HG03354 (cell line): ENCODE measurements around the gene ZNF396.
A peak's percentile ranks its signal among the peaks of the same experiment; 100 is the strongest.

ENCODE experiments used
- ATAC-seq: cut with Tn5 transposase; IDR thresholded peaks from one replicate; pipeline ENCODE4 v1.9.1; 2021; ENCODE audit warnings: mild to moderate bottlenecking; ENCODE audit not compliant: unreplicated experiment, poor library complexity, severe bottlenecking

ZNF396 gene

GRCh38 chr18:35387152-35387571 lies 10.0 kb upstream of the ZNF396 start:
- ATAC-seq = peak; percentile 40

DNA sequence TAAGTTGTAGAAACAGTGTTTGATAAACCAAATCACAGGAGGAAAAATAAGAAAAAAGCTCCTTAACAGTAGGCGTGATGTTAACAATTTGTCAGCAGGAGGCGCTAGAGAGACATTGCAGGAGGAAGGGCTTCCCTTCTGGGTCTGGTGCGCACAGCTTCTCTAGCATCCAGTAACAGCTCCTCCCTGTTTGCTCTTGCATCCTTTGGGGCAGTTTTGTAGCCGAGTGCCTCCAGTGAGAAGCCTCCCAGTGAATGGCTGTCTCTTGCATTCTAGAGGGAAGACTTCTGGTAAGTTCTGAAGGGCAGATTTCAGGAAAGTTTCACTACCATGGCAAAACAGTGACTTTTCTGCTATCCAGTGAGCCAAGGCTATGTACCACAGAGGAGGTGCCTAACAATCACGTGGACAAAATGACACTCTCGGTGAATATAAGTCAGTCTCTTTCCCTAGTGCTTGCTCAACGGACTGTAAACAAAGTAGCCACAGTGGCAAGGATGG lies 9.5 kb upstream of the ZNF396 start:
- peak; percentile 84 for ATAC-seq

DNA sequence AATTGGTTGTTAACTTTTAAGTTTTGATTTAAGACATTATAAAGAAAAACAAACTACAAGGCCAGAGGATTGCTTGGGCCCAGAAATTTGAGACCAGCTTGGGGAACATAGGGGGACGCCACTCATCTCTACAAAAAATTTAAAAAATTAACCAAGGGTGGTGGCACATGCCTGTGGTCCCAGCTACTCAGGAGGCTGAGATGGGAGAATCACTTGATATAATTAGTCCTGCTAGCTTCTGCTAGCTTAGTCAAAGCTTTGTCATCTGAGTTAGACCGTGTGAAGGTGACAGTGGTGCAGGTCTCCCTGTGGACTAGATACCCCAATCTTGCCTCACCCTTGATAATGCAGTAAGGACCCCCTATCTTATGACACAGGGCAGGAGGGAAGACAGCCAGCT lies 6.0 kb upstream of the ZNF396 start:
- ATAC-seq = no peak

- no peak for ATAC-seq
Measured at GRCh38 chr18:35379421-35379820, 2.3 kb upstream of the ZNF396 start.

DNA sequence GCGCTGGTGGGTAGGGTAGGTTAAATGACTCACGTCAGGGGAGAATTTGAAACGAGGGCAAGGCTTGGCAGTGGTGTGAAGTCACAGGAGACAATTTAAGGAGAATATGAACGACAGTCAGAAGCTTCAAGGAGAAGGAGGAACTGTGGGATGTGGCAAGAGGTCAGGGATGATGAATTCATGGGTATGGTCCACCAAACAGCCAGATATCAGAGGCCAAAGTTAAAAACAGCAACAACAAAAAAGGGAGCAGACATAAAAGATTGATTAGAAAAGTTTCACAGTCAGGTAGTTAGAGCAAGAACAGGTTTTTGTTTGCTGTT lies 1.4 kb upstream of the ZNF396 start:
- ATAC-seq = no peak

DNA sequence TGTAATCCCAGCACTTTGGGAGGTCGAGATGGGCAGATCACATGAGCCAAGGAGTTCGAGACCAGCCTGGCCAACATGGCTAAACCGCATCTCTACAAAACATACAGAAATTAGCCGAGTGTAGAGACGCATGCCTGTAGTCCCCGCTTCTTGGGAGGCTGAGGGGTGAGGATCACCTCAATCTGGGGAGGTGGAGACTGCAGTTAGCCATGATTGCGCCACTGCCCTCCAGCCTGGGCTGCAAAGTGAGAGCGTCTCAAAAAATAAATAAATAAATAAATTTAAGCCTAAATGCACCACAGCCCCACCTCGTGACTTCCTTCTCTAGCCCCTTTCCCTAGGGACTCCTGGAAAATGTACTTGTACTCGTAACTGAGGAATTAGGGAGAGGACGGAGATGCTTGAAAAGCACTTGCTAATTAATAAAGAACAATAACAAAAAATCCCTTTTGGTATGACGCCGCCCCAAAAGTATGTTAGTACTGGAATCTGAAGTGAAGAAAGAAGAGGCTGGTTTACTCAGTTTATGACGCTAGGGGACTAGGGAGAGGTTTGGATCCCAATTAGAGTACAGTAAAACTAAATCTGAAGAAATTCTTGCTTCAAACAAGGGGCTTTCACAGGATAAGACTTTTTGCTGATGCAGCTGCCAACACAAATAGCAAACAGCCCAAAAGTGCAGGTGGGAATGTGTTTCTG lies 887 bp upstream of the ZNF396 start:
- no peak for ATAC-seq

GRCh38 chr18:35376393-35376741 lies 770 bp downstream of the ZNF396 start:
- peak; percentile 58 for ATAC-seq

DNA sequence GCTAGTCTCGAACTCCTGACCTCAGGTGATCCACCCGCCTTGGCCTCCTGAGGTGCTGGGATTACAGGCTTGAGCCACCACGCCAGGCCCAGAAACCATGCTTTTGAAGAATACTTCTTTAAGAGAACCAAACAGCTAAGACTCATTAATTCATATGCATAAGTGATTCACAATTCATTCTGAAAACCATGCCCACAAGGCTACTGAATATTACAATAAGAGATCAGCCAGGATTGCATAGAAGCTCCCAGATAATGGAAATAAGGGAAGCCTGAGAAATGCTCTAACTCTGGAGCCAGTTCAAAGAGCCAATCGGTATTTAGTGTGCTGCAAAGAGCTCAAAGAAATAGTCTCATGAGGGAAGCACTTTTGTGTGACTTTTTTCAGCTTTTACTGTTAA lies 2.4 kb downstream of the ZNF396 start:
- ATAC-seq = no peak

GRCh38 chr18:35371412-35372195 lies 5.5 kb downstream of the ZNF396 start:
- no peak for ATAC-seq

DNA sequence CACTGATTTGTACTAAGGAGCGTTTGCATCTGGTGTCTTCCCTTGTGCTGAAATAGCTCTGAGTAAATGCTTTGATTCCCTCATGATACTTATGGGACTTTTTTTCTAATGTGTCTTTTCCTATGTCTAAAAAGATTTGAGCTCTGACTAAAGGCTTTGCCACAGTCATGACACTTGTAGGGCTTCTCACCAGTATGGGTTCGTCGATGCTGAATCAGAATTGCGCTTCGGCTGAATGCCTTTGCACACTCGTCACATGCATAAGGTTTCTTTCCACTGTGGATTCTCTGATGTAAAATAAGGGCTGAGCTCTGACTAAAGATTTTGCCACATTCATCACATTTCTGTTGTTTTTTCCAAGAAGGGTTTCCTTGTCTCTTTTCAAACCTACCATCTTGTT lies 8.0 kb downstream of the ZNF396 start:
- ATAC-seq = no peak

DNA sequence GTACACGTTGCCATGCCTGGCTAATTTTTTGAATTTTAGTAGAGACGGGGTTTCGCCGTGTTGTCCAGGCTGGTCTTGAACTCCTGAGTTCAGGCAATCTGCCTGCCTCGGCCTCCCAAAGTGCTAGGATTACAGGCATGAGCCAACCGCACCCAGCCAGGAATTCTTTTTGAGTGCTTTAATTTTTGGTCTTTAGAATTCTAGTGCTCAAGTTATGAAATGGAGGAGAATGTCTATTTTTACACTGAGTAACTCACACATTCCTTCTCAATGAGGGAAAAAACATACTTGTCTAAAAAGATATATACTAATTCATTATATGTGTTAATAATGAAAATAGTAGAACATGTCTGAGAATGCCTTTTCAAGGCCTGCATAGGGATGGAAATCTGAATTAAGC lies 8.5 kb downstream of the ZNF396 start:
- no peak for ATAC-seq

DNA sequence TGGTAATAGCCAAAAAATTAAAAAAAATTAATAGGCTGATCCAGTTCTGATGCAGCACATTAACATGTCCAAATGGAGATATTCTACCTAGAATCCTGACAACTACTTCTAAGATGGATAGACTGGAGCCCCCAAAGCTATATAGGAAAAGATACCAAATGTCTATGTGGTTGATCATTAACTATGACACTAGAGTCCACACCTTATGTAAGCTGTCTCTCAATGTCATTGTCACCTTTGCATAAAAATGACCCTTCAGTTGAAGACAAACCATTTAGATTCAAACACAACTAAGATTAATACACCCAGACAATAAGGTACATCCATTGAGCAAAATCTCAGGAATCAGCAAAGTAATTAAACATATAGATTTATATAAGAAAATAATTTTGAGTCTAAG lies 14.6 kb downstream of the ZNF396 start:
- ATAC-seq = no peak

GRCh38 chr18:35361570-35362321 lies 15.4 kb downstream of the ZNF396 start:
- ATAC-seq = no peak

DNA sequence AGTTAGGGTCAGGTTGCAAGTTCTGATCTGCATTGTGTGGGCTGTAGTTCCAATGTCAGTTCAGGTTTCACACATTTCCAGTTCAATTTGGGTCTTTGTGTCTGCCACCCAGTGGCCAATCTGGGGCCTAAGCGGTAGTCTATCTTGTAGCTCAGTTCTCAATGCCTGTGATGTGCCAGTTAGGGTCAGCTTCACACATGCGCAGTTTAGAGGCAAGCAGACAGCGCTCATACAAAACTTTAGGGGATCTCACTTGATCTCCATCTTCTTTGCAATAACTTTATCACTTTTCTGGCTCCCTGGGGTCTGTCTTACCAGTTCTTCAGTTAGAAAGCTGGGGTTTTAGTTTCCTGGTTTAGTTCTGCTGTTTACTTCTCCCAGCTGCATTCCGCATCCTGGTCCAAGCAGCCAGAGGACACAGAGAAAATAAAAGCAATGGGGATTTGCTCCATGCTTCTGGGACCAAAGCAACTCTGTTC lies 22.0 kb downstream of the ZNF396 start:
- ATAC-seq = peak; percentile 100

- ATAC-seq = no peak
Measured at GRCh38 chr18:35352778-35353177, 24.4 kb downstream of the ZNF396 start.

DNA sequence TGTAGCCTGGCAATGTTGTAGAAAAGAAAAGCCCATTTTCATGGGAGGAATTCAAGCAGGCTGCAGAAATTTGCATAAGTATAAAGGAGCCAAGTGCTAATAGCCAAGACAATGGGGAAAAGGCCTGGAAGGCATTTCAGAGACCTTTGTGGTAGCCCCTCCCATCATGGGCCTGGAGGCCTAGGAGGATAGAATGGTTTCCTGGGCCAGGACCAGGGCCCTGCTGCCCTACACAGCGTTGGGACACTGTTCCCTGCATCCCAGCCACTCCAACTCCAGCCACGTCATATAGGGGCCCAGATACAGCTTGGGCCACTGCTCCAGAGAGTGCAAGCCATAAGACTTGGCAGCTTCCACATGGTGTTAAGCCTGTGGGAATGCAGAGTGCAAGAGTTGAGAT lies 24.9 kb downstream of the ZNF396 start:
- no peak for ATAC-seq

- ATAC-seq = no peak
Measured at GRCh38 chr18:35348001-35348400, 29.1 kb downstream of the ZNF396 start.

GRCh38 chr18:35345950-35346349 lies 31.2 kb downstream of the ZNF396 start:
- ATAC-seq = no peak

- ATAC-seq = peak; percentile 27
Measured at GRCh38 chr18:35345460-35345921, 31.6 kb downstream of the ZNF396 start.

GRCh38 chr18:35344736-35345459 lies 32.2 kb downstream of the ZNF396 start:
- no peak for ATAC-seq
